ENCODE data around the gene GFPT1. TPM values are rescaled to one million over a fixed set of nuclear protein-coding genes. Genes with fewer than 3 reads are reported as not detected.
A peak's percentile ranks its signal among the peaks of the same experiment; 100 is the strongest.

GFPT1 gene
- total and polyA plus RNA-seq, 9 of the 15 experiments (the other 6 are each of a cell fraction or from before 2014, with no cell fraction given), result 6.6 to 38.3 (median 15.9) TPM

GRCh38 chr2:69386789-69387734 lies at the start of gene GFPT1 (continued):
- TF ChIP-seq KLF16 (IDR thresholded peaks at IDR 0.05), result no peak
- TF ChIP-seq ZNF75A (CRISPR knock-in tag; IDR thresholded peaks at IDR 0.05), result no peak
- no peak for TF ChIP-seq ZNF780A (CRISPR knock-in tag; IDR thresholded peaks at IDR 0.05)
- TF ChIP-seq CBX1 (IDR thresholded peaks at IDR 0.05; ENCODE audit: low read depth), result no peak; the same call in none of the 2 replicates
- TF ChIP-seq CREBBP (IDR thresholded peaks at IDR 0.05; ENCODE audit: low read depth, low read length), result no peak
- peak; percentile 72; the same call in 1 of the 2 replicates for TF ChIP-seq PML (IDR thresholded peaks at IDR 0.05; ENCODE audit: low read length)
- TF ChIP-seq CEBPG (CRISPR knock-in tag; IDR thresholded peaks at IDR 0.05), result no peak
- TF ChIP-seq CEBPG (tag; conservative IDR thresholded peaks at IDR 0.05 in 1 of 2, IDR thresholded peaks at IDR 0.05 in 1 of 2), result no peak
- no peak; the same call in 1 of the 2 replicates for TF ChIP-seq SMARCA5 (IDR thresholded peaks at IDR 0.05)
- no peak for TF ChIP-seq RNF219 (CRISPR knock-in tag; IDR thresholded peaks at IDR 0.05)
- TF ChIP-seq CTCF (IDR thresholded peaks at IDR 0.05 in 2 of 3, conservative IDR thresholded peaks at IDR 0.05 in 1 of 3; ENCODE audit: insufficient read depth in 2 of 3, low read depth in 1 of 3, low read length in 3 of 3), result no peak
- TF ChIP-seq MCM2 (IDR thresholded peaks at IDR 0.05; ENCODE audit: low read depth), result no peak
- no peak for TF ChIP-seq RERE (CRISPR knock-in tag; IDR thresholded peaks at IDR 0.05; ENCODE audit: borderline replicate concordance)
- no peak for TF ChIP-seq MXD1 (CRISPR knock-in tag; IDR thresholded peaks at IDR 0.05; ENCODE audit: borderline replicate concordance, poor library complexity, severe bottlenecking)
- no peak for TF ChIP-seq MAFK (IDR thresholded peaks at IDR 0.05; ENCODE audit: low read length)
- TF ChIP-seq NR2C2 (CRISPR knock-in tag; IDR thresholded peaks at IDR 0.05), result no peak
- no peak for TF ChIP-seq NR2C2 (tag; IDR thresholded peaks at IDR 0.05)
- TF ChIP-seq ZNF77 (CRISPR knock-in tag; IDR thresholded peaks at IDR 0.05), result no peak
